ENCODE data around the gene PHLDA2. TPM values are rescaled to one million over a fixed set of nuclear protein-coding genes. Genes with fewer than 3 reads are reported as not detected.

PHLDA2 gene
- total RNA-seq, 1 experiment from 2014 or later = 33.7 TPM

GRCh38 chr11:2923446-2924375 is 5.5 kb downstream of the PHLDA2 start:
- no peak for TF ChIP-seq CTCF (conservative IDR thresholded peaks at IDR 0.05; ENCODE audit: low read depth, low read length)
- no peak for TF ChIP-seq EZH2 (IDR thresholded peaks at IDR 0.05; ENCODE audit: borderline replicate concordance, low read depth, low read length, poor library complexity, severe bottlenecking)
- no peak for DNase-seq (ENCODE audit: low spot score)
- CTCF ChIA-PET = no interaction called here
- intact Hi-C loops (cut with micrococcal nuclease; ENCODE audit: unreplicated experiment) = no loop called here
- POLR2A ChIA-PET (ENCODE audit: low non-redundant PET) = no interaction called here
- Histone ChIP-seq H3K4me3 (ENCODE audit: low read depth, low read length, poor library complexity, severe bottlenecking) (no peak overlapping the region), H3K27ac (ENCODE audit: low read depth, low read length, poor library complexity, severe bottlenecking) (no peak overlapping the region), H3K4me1 (ENCODE audit: insufficient read depth, low read length, poor library complexity, severe bottlenecking) (peaks cover 5% of the 10 kb centered on the region), H3K36me3 (ENCODE audit: insufficient read depth, low read length, poor library complexity, severe bottlenecking) (no peaks in the 10 kb centered on the region), H3K27me3 (replicated peaks; ENCODE audit: insufficient read depth, low read depth, low read length, poor library complexity) (no peaks in the 10 kb centered on the region), H3K9me3 (ENCODE audit: low read depth, low read length, poor library complexity, severe bottlenecking) (no peaks in the 10 kb centered on the region)
- no TSS peak for BruUV-seq (replicated peaks)

GRCh38 chr11:2922655-2923054 is 6.6 kb downstream of the PHLDA2 start:
- Histone ChIP-seq H3K9me3 (ENCODE audit: low read depth, low read length, poor library complexity, severe bottlenecking) (no peaks in the 10 kb centered on the region), H3K4me3 (ENCODE audit: low read depth, low read length, poor library complexity, severe bottlenecking) (no peak overlapping the region), H3K4me1 (ENCODE audit: insufficient read depth, low read length, poor library complexity, severe bottlenecking) (no peaks in the 10 kb centered on the region), H3K36me3 (ENCODE audit: insufficient read depth, low read length, poor library complexity, severe bottlenecking) (no peaks in the 10 kb centered on the region), H3K27ac (ENCODE audit: low read depth, low read length, poor library complexity, severe bottlenecking) (no peak overlapping the region), H3K27me3 (replicated peaks; ENCODE audit: insufficient read depth, low read depth, low read length, poor library complexity) (no peaks in the 10 kb centered on the region)
- no peak for DNase-seq (ENCODE audit: low spot score)
- intact Hi-C loops (cut with micrococcal nuclease; ENCODE audit: unreplicated experiment) = no loop called here
- TF ChIP-seq CTCF (conservative IDR thresholded peaks at IDR 0.05; ENCODE audit: low read depth, low read length) = no peak
- no peak for TF ChIP-seq EZH2 (IDR thresholded peaks at IDR 0.05; ENCODE audit: borderline replicate concordance, low read depth, low read length, poor library complexity, severe bottlenecking)
- ChIA-PET POLR2A (ENCODE audit: low non-redundant PET) (no interaction called here), CTCF (no interaction called here)
- BruUV-seq (replicated peaks) = no TSS peak

GRCh38 chr11:2921742-2922493 is 7.3 kb downstream of the PHLDA2 start:
- Histone ChIP-seq H3K4me3 (ENCODE audit: low read depth, low read length, poor library complexity, severe bottlenecking) (no peak overlapping the region), H3K4me1 (ENCODE audit: insufficient read depth, low read length, poor library complexity, severe bottlenecking) (no peaks in the 10 kb centered on the region), H3K36me3 (ENCODE audit: insufficient read depth, low read length, poor library complexity, severe bottlenecking) (no peaks in the 10 kb centered on the region), H3K27ac (ENCODE audit: low read depth, low read length, poor library complexity, severe bottlenecking) (no peak overlapping the region), H3K27me3 (replicated peaks; ENCODE audit: insufficient read depth, low read depth, low read length, poor library complexity) (no peaks in the 10 kb centered on the region), H3K9me3 (ENCODE audit: low read depth, low read length, poor library complexity, severe bottlenecking) (no peaks in the 10 kb centered on the region)
- ChIA-PET CTCF (no interaction called here), POLR2A (ENCODE audit: low non-redundant PET) (no interaction called here)
- no TSS peak for BruUV-seq (replicated peaks)
- no peak for TF ChIP-seq CTCF (conservative IDR thresholded peaks at IDR 0.05; ENCODE audit: low read depth, low read length)
- no peak for TF ChIP-seq EZH2 (IDR thresholded peaks at IDR 0.05; ENCODE audit: borderline replicate concordance, low read depth, low read length, poor library complexity, severe bottlenecking)
- DNase-seq (ENCODE audit: low spot score) = no peak
- intact Hi-C loops (cut with micrococcal nuclease; ENCODE audit: unreplicated experiment) = no loop called here

Data from A673 (cell line).